ENCODE measurements around the gene AGBL3.

GRCh38 chr7:134939136-134939535 is 47.2 kb upstream of the AGBL3 start:
- TF ChIP-seq CTCF (IDR thresholded peaks at IDR 0.05) (no peak), POLR2A (IDR thresholded peaks at IDR 0.05) (no peak)

Data from transverse colon (tissue), 3 donors.